AG09309 (cell line): ENCODE data around the gene PTDSS2.
"Not testable (repeated sequence)": the region's sequence is repeated elsewhere in the genome, so short reads cannot be mapped to it uniquely, and the experiment has no call there.

ENCODE experiments used
- DNase-seq: peaks from one replicate; pipeline ENCODE4 v3.0.0-alpha.2; 2010; ENCODE audit warnings: low read depth
- H3K4me3 ChIP-seq: 2 replicates; pipeline ENCODE4 v1.5.1; 2011; ENCODE audit warnings: mild to moderate bottlenecking, low read depth, low read length, moderate library complexity; ENCODE audit not compliant: control insufficient read depth
- CTCF ChIP-seq: IDR thresholded peaks from 2 replicates; pipeline ENCODE4 v1.5.1; 2011; ENCODE audit warnings: mild to moderate bottlenecking, low read depth, low read length, inconsistent platforms; ENCODE audit not compliant: insufficient read depth, control insufficient read depth; ENCODE audit errors: missing control alignments

Gene PTDSS2

GRCh38 chr11:514606-515005, 64.5 kb downstream of the PTDSS2 start:
- H3K4me3 ChIP-seq: no peak overlapping the region
- no peak for DNase-seq
- TF ChIP-seq CTCF: no peak

- H3K4me3 ChIP-seq: no peak overlapping the region
- DNase-seq: no peak
- no peak for TF ChIP-seq CTCF
Measured at GRCh38 chr11:515131-515530, 65.1 kb downstream of the PTDSS2 start.

GRCh38 chr11:516400-516799, 66.3 kb downstream of the PTDSS2 start:
- no peak for DNase-seq
- TF ChIP-seq CTCF: no peak
- H3K4me3 ChIP-seq: no peak overlapping the region

GRCh38 chr11:516918-517685, 67.0 kb downstream of the PTDSS2 start:
- not testable (repeated sequence) for DNase-seq, H3K4me3 ChIP-seq

- H3K4me3 ChIP-seq: peak overlapping the region; percentile 14; the same call in 1 of the 2 replicates
- peak; percentile 58 for TF ChIP-seq CTCF
- DNase-seq: peak; percentile 94
Measured at GRCh38 chr11:518463-519202, 68.6 kb downstream of the PTDSS2 start.

- no peak for TF ChIP-seq CTCF
- no peak for DNase-seq
- no peak overlapping the region for H3K4me3 ChIP-seq
Measured at GRCh38 chr11:520428-521176, 70.5 kb downstream of the PTDSS2 start.
